Middle frontal gyrus (tissue), 1 donor: Measurements from ENCODE around the gene TSHZ2.

Source experiments
- DNase-seq: peaks from one replicate; pipeline ENCODE4 v3.0.0-alpha.2; 2015; ENCODE audit warnings: low spot score; ENCODE audit errors: extremely low spot score

The TSHZ2 gene

GRCh38 chr20:53332022-53332837 lies 360.1 kb downstream of the TSHZ2 start:
- no peak for DNase-seq

- no peak for DNase-seq
These were observed 362.7 kb downstream of the TSHZ2 start for GRCh38 chr20:53334861-53335260.

- DNase-seq: no peak
These were observed 363.4 kb downstream of the TSHZ2 start for GRCh38 chr20:53335555-53335954.

GRCh38 chr20:53336892-53337291 lies 364.7 kb downstream of the TSHZ2 start:
- no peak for DNase-seq

GRCh38 chr20:53337390-53338101 lies 365.4 kb downstream of the TSHZ2 start:
- no peak for DNase-seq

- no peak for DNase-seq
These were observed 366.6 kb downstream of the TSHZ2 start for GRCh38 chr20:53338716-53339115.

GRCh38 chr20:53342429-53342828 lies 370.3 kb downstream of the TSHZ2 start:
- no peak for DNase-seq

GRCh38 chr20:53343448-53343847 lies 371.3 kb downstream of the TSHZ2 start:
- no peak for DNase-seq

GRCh38 chr20:53344891-53345290 lies 372.7 kb downstream of the TSHZ2 start:
- DNase-seq: no peak

GRCh38 chr20:53345536-53346334 lies 373.6 kb downstream of the TSHZ2 start:
- no peak for DNase-seq

GRCh38 chr20:53346335-53346648 lies 374.1 kb downstream of the TSHZ2 start:
- no peak for DNase-seq

- no peak for DNase-seq
These were observed 377.6 kb downstream of the TSHZ2 start for GRCh38 chr20:53349730-53350129.

- no peak for DNase-seq
These were observed 380.7 kb downstream of the TSHZ2 start for GRCh38 chr20:53352727-53353440.

GRCh38 chr20:53354314-53354713 lies 382.2 kb downstream of the TSHZ2 start:
- no peak for DNase-seq

- DNase-seq: no peak
These were observed 383.6 kb downstream of the TSHZ2 start for GRCh38 chr20:53355790-53356189.

GRCh38 chr20:53359425-53359824 lies 387.3 kb downstream of the TSHZ2 start:
- no peak for DNase-seq

- no peak for DNase-seq
These were observed 388.7 kb downstream of the TSHZ2 start for GRCh38 chr20:53360852-53361251.

GRCh38 chr20:53362736-53363135 lies 390.6 kb downstream of the TSHZ2 start:
- no peak for DNase-seq

GRCh38 chr20:53364646-53365045 lies 392.5 kb downstream of the TSHZ2 start:
- DNase-seq: no peak

GRCh38 chr20:53365076-53365475 lies 392.9 kb downstream of the TSHZ2 start:
- DNase-seq: no peak

- no peak for DNase-seq
These were observed 393.4 kb downstream of the TSHZ2 start for GRCh38 chr20:53365539-53366075.
